ENCODE data around the gene CX3CR1. TPM values are rescaled to one million over a fixed set of nuclear protein-coding genes. Genes with fewer than 3 reads are reported as not detected.

CX3CR1 gene
- total and polyA plus RNA-seq, 10 of the 15 experiments (the other 5 are each of a cell fraction or from before 2014, with no cell fraction given) = 0.05 to 0.53 (median 0.15) TPM

DNA sequence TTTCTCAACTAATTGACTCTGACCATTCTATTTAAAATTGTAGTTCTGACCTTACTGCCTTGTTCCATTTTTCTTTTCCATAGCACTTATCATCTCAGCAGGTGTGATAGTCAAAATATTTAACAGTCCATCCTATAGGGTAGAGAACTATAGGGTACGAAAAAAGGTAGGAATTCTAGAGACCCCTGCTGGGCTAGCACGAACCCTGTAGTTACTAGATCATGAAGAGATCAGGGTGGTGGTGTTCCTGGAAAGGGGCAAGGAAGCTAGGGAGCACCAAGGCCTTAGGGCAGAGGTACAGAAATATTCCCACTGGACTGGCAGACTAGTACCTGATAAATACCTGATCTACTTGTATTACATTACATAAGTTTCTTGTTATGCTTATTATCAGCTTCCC, 55.5 kb downstream of the CX3CR1 start (continued):
- TF ChIP-seq, protein P1, sequence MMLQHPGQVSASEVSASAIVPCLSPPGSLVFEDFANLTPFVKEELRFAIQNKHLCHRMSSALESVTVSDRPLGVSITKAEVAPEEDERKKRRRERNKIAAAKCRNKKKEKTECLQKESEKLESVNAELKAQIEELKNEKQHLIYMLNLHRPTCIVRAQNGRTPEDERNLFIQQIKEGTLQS (IDR thresholded peaks at IDR 0.05; ENCODE audit: borderline replicate concordance, extremely low read depth, low read depth, low read length) = no peak

DNA sequence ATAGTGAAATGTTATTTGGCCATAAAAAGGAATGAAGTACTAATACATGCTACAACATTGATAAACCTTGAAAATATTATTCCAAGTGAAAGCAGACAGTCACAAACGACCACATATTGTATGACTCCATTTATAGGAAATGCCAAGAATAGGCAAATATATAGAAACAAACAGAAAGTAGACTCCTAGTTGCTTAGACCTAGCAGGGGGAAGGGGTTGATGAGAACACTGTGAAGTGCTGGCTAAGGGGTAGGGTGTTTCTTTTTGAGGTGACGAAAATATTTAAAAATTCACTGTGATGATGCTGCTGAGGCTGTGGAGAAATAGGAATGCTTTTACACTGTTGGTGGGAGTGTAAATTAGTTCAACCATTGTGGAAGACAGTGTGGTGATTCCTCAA, 56.9 kb downstream of the CX3CR1 start:
- ATAC-seq (no peak), FAIRE-seq (no peak), DNase-seq (ENCODE audit: low read depth, low spot score) (no peak)
- ChIA-PET POLR2A (no interaction called here), SMC1A (ENCODE audit: uncharacterized antibody, unreplicated experiment) (no interaction called here), RAD21 (ENCODE audit: unreplicated experiment) (no interaction called here), CTCF (no interaction called here)
- Histone ChIP-seq H3K4me3 (no peak overlapping the region), H2AFZ (ENCODE audit: control insufficient read depth, low read depth, low read length) (no peak overlapping the region), H4K20me1 (ENCODE audit: control insufficient read depth, insufficient read depth) (no peaks in the 10 kb centered on the region), H3K36me3 (ENCODE audit: control insufficient read depth in 2 of 2, insufficient read depth in 2 of 2, low read length in 1 of 2) (no peaks in the 10 kb centered on the region), H3K27ac (ENCODE audit: control insufficient read depth, insufficient read depth) (no peak overlapping the region), H3K79me2 (ENCODE audit: control insufficient read depth, insufficient read depth, low read length) (no peaks in the 10 kb centered on the region), H3K9me3 (replicated peaks; ENCODE audit: control insufficient read depth, insufficient read depth, low read length) (no peaks in the 10 kb centered on the region), H3K4me2 (ENCODE audit: control insufficient read depth, insufficient read depth) (no peak overlapping the region), H3K9ac (ENCODE audit: control insufficient read depth, insufficient read depth, low read length) (no peak overlapping the region), H3K4me1 (ENCODE audit: control insufficient read depth, insufficient read depth, low read length) (peaks cover 22% of the 10 kb centered on the region), H3K27me3 (replicated peaks in 1 of 2; ENCODE audit: control insufficient read depth in 2 of 2, insufficient read depth in 2 of 2, low read length in 1 of 2) (no peaks in the 10 kb centered on the region)
- TF ChIP-seq, protein P2, sequence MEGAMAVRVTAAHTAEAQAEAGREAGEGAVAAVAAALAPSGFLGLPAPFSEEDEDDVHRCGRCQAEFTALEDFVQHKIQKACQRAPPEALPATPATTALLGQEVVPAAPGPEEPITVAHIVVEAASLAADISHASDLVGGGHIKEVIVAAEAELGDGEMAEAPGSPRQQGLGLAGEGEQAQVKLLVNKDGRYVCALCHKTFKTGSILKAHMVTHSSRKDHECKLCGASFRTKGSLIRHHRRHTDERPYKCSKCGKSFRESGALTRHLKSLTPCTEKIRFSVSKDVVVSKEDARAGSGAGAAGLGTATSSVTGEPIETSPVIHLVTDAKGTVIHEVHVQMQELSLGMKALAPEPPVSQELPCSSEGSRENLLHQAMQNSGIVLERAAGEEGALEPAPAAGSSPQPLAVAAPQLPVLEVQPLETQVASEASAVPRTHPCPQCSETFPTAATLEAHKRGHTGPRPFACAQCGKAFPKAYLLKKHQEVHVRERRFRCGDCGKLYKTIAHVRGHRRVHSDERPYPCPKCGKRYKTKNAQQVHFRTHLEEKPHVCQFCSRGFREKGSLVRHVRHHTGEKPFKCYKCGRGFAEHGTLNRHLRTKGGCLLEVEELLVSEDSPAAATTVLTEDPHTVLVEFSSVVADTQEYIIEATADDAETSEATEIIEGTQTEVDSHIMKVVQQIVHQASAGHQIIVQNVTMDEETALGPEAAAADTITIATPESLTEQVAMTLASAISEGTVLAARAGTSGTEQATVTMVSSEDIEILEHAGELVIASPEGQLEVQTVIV (IDR thresholded peaks at IDR 0.05; ENCODE audit: borderline replicate concordance, partially characterized antibody) = no peak
- TF ChIP-seq BRCA1 (IDR thresholded peaks at IDR 0.05; ENCODE audit: low read depth, low read length) (no peak), HDAC6 (IDR thresholded peaks at IDR 0.05; ENCODE audit: unreplicated experiment) (no peak), ATF7 (IDR thresholded peaks at IDR 0.05; ENCODE audit: low read depth) (no peak), RAD21 (IDR thresholded peaks at IDR 0.05; ENCODE audit: insufficient read depth, low read depth, low read length) (no peak), GABPA (IDR thresholded peaks at IDR 0.05; ENCODE audit: low read depth) (no peak), CREB1 (IDR thresholded peaks at IDR 0.05; ENCODE audit: low read depth) (no peak), CBX3 (IDR thresholded peaks at IDR 0.05; ENCODE audit: borderline replicate concordance, low read depth) (no peak), EGR1 (IDR thresholded peaks at IDR 0.05; ENCODE audit: borderline replicate concordance in 1 of 2, low read depth in 2 of 2, low read length in 2 of 2) (no peak), MTA3 (IDR thresholded peaks at IDR 0.05; ENCODE audit: borderline replicate concordance, low read length) (no peak), ZNF274 (IDR thresholded peaks at IDR 0.05; ENCODE audit: insufficient read depth, insufficient read length) (no peak), ZZZ3 (IDR thresholded peaks at IDR 0.05; ENCODE audit: control insufficient read depth, insufficient read length, low read depth) (no peak)
- TF ChIP-seq, protein P3, sequence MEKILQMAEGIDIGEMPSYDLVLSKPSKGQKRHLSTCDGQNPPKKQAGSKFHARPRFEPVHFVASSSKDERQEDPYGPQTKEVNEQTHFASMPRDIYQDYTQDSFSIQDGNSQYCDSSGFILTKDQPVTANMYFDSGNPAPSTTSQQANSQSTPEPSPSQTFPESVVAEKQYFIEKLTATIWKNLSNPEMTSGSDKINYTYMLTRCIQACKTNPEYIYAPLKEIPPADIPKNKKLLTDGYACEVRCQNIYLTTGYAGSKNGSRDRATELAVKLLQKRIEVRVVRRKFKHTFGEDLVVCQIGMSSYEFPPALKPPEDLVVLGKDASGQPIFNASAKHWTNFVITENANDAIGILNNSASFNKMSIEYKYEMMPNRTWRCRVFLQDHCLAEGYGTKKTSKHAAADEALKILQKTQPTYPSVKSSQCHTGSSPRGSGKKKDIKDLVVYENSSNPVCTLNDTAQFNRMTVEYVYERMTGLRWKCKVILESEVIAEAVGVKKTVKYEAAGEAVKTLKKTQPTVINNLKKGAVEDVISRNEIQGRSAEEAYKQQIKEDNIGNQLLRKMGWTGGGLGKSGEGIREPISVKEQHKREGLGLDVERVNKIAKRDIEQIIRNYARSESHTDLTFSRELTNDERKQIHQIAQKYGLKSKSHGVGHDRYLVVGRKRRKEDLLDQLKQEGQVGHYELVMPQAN (conservative IDR thresholded peaks at IDR 0.05) = no peak
- TF ChIP-seq, protein P4, sequence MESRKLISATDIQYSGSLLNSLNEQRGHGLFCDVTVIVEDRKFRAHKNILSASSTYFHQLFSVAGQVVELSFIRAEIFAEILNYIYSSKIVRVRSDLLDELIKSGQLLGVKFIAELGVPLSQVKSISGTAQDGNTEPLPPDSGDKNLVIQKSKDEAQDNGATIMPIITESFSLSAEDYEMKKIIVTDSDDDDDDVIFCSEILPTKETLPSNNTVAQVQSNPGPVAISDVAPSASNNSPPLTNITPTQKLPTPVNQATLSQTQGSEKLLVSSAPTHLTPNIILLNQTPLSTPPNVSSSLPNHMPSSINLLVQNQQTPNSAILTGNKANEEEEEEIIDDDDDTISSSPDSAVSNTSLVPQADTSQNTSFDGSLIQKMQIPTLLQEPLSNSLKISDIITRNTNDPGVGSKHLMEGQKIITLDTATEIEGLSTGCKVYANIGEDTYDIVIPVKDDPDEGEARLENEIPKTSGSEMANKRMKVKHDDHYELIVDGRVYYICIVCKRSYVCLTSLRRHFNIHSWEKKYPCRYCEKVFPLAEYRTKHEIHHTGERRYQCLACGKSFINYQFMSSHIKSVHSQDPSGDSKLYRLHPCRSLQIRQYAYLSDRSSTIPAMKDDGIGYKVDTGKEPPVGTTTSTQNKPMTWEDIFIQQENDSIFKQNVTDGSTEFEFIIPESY (IDR thresholded peaks at IDR 0.05) = no peak
- intact Hi-C loops (cut with micrococcal nuclease; ENCODE audit: unreplicated experiment) (no loop called here), in situ Hi-C loops (cut with MboI) (no loop called here)
- 71% methylated on average over 2 of the region's 2 CpGs for WGBS (ENCODE audit: insufficient coverage, insufficient replicate concordance, low lambda C conversion rate, missing lambda C conversion rate)
- BruUV-seq (replicated peaks) = no TSS peak
